IPS DF 6.9 (cell line): ENCODE results near the gene RASA3.

Experiments used
- DNase-seq: peaks from one replicate; pipeline ENCODE4 v3.0.0-alpha.2; 2013; ENCODE audit warnings: low read depth, low spot score
- H3K27ac ChIP-seq: one replicate; pipeline ENCODE4 v1.5.1; 2013; ENCODE audit warnings: low read length, control low read depth
- H3K27me3 ChIP-seq: 2 replicates; pipeline ENCODE4 v1.6.1; 2013; ENCODE audit warnings: mild to moderate bottlenecking, low read length; ENCODE audit not compliant: control insufficient read depth, insufficient read depth
- H3K36me3 ChIP-seq: 2 replicates; pipeline ENCODE4 v1.6.1; 2013; ENCODE audit warnings: low read length; ENCODE audit not compliant: control insufficient read depth, insufficient read depth
- H3K4me1 ChIP-seq: 2 replicates; pipeline ENCODE4 v1.6.1; 2013; ENCODE audit warnings: low read length; ENCODE audit not compliant: control insufficient read depth, insufficient read depth
- H3K4me3 ChIP-seq: 2 replicates; pipeline ENCODE4 v1.5.1; 2013; ENCODE audit warnings: mild to moderate bottlenecking, low read length
- H3K9me3 ChIP-seq: 2 replicates; pipeline ENCODE4 v1.6.1; 2013; ENCODE audit warnings: low read length, inconsistent platforms; ENCODE audit not compliant: control insufficient read depth, insufficient read depth
- WGBS: extraction: QIAGEN DNeasy Blood & Tissue Kit; methylation state at CpG from one replicate; pipeline ENCODE4 v1.1.7; 2013; ENCODE audit warnings: mixed read lengths, missing lambda C conversion rate; ENCODE audit not compliant: insufficient read length, insufficient coverage; 5-methylcytosine and 5-hydroxymethylcytosine counted together

RASA3 gene

DNA sequence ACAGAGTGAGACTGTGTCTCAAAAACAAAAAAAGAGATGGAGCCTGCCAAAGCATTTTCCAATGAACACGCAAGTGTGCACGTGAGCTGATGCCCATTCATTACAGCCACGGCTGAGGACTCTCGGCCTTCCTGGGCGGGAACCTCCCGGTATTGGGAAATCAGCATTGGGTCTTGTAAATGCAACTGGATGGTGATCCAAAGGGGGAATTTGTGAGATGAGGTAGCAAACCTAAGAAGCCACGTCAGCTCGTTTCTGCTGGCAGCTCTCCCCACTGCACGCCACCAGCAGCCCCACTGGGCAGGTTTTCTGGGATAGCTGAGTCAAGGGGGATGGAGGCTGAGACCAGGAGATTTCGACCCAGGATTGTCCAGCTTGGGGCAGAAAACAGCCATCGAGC lies 170.0 kb downstream of the RASA3 start:
- no CpG with 5 or more reads among the region's 11 CpGs for WGBS
- no peak overlapping the region for H3K27ac ChIP-seq
- H3K27me3 ChIP-seq, result no peaks in the 10 kb centered on the region
- no peaks in the 10 kb centered on the region; the same call in 1 of the 2 replicates for H3K36me3 ChIP-seq
- peaks cover 5% of the 10 kb centered on the region; the same call in 1 of the 2 replicates for H3K9me3 ChIP-seq
- H3K4me1 ChIP-seq, result no peaks in the 10 kb centered on the region
- no peak for DNase-seq
- no peak overlapping the region for H3K4me3 ChIP-seq

DNA sequence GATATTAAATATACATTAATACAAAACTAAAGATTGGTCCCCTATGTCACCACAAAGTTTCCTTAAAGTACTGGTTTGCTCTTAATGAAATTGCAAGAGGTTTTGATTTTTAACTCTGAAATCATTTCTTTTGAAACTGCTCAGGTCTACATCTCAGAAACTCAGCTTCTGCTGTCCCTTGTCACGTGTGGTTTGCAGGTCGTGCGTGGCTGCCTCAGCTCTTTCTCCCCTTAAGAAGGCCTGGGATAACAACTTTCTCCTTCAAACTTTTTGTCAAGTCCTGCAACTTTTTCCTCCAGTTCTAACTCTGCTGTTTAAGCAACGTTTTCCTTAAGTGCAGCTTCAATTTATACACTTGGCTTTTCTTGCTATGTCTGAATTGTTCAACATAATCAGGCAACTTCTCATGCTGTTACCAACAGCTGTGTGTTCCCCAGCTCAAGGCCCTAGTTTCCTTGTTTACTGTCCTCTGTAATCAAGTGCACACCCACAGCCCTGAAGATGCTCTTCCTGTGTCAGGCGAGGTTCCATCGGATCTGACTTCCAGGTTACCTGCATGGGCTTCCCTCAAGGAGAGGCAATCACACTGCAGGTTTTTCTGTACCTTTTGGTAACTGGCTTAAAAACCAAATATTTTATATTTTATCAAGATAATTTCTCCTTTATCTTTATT lies 172.0 kb downstream of the RASA3 start:
- Histone ChIP-seq H3K4me3 (no peak overlapping the region), H3K9me3 (peaks cover 5% of the 10 kb centered on the region; the same call in 1 of the 2 replicates), H3K27me3 (no peaks in the 10 kb centered on the region), H3K4me1 (no peaks in the 10 kb centered on the region), H3K27ac (no peak overlapping the region), H3K36me3 (no peaks in the 10 kb centered on the region; the same call in 1 of the 2 replicates)
- no CpG with 5 or more reads among the region's 6 CpGs for WGBS
- no peak for DNase-seq

DNA sequence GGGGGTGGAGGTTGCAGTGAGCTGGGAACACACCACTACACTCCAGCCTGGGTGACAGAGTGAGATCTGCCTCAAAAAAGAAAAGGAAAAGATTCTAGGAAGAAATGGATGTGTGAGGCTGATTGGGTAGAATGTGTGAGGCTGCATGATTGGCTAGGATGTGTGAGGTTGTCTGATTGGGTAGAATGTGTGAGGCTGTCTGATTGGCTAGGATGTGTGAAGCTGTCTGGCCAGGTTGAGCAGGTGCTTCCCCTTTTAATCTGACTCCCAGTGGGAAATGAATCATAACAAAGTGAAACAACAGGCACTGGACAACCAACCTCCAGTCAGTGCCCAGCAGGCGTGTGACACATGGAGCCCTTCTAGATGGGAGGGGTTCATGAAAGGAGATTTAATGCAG lies 173.2 kb downstream of the RASA3 start:
- Histone ChIP-seq H3K36me3 (no peaks in the 10 kb centered on the region), H3K9me3 (peaks cover 3% of the 10 kb centered on the region; the same call in 1 of the 2 replicates)

DNA sequence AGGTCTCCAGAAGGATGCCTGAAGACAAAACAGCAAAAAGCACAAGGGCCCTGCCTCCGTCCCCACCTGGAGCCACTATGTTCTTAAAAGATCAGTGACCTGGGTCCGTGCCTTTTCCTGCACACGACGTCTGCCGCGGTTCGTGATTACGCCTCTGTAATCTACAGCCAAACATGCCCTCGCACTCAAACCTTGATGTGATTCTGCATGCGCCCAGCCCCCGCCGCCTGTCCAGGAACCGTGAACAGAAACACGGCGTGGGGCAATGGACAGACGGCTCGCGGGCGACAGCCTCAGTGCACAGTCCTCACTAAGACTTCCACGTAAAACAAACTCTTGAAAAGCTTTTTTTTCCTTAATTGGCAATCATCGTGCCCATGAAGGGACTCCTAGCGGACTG lies 174.1 kb downstream of the RASA3 start:
- H3K9me3 ChIP-seq, result peaks cover 3% of the 10 kb centered on the region; the same call in 1 of the 2 replicates
- H3K4me3 ChIP-seq, result no peak overlapping the region
- H3K27me3 ChIP-seq, result no peaks in the 10 kb centered on the region
- WGBS, result no CpG with 5 or more reads among the region's 22 CpGs
- no peaks in the 10 kb centered on the region for H3K36me3 ChIP-seq
- no peaks in the 10 kb centered on the region; the same call in 1 of the 2 replicates for H3K4me1 ChIP-seq
- DNase-seq, result no peak
- H3K27ac ChIP-seq, result no peak overlapping the region

More for the DNA sequence above, 173.2 kb downstream of the RASA3 start:
- H3K4me1 ChIP-seq, result no peaks in the 10 kb centered on the region
- H3K27me3 ChIP-seq, result no peaks in the 10 kb centered on the region
- DNase-seq, result no peak
- H3K4me3 ChIP-seq, result no peak overlapping the region
- no CpG with 5 or more reads among the region's 1 CpG for WGBS
- H3K27ac ChIP-seq, result no peak overlapping the region

DNA sequence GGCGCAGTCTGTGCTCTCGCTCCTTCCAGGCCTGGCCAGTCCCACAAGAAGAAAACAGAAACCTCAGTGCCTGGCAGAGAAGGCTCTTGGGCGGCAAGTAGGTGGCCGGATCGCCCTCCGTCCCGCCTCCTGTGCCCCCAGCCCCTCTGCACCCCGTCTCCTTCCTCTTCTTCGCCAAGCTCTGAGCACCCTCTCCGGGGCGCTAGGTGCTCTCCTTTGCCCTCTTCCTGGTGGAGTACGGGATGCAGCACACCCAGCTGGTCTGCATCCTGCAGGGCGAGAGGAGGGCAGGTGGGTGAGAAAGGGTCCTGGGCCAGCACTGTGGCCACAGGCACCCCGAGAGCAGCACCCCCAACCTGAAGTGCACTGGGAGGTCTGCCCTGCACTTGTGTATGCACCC lies 175.9 kb downstream of the RASA3 start:
- WGBS, result no CpG with 5 or more reads among the region's 14 CpGs
- Histone ChIP-seq H3K9me3 (peaks cover 3% of the 10 kb centered on the region; the same call in 1 of the 2 replicates), H3K27me3 (no peaks in the 10 kb centered on the region), H3K4me1 (no peaks in the 10 kb centered on the region; the same call in 1 of the 2 replicates), H3K36me3 (no peaks in the 10 kb centered on the region), H3K27ac (no peak overlapping the region), H3K4me3 (no peak overlapping the region)
- DNase-seq, result no peak

DNA sequence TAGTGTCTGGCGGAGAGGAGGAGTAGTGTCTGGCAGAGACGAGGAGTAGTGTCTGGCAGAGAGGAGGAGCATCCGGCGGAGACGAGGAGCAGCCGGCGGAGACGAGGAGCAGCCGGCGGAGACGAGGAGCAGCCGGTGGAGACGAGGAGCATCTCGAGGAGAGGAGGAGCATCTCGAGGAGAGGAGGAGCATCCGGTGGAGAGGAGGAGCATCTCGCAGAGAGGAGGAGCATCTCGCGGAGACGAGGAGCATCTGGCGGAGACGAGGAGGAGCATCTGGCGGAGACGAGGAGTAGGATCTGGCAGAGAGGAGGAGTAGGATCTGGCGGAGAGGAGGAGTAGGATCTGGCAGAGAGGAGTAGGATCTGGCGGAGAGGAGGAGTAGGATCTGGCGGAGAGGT lies 176.7 kb downstream of the RASA3 start:
- Histone ChIP-seq H3K9me3 (peaks cover 3% of the 10 kb centered on the region; the same call in 1 of the 2 replicates), H3K4me3 (no peak overlapping the region), H3K27ac (no peak overlapping the region), H3K4me1 (peaks cover 2% of the 10 kb centered on the region; the same call in 1 of the 2 replicates), H3K36me3 (no peaks in the 10 kb centered on the region), H3K27me3 (no peaks in the 10 kb centered on the region)
- no peak for DNase-seq
- no CpG with 5 or more reads among the region's 27 CpGs for WGBS

DNA sequence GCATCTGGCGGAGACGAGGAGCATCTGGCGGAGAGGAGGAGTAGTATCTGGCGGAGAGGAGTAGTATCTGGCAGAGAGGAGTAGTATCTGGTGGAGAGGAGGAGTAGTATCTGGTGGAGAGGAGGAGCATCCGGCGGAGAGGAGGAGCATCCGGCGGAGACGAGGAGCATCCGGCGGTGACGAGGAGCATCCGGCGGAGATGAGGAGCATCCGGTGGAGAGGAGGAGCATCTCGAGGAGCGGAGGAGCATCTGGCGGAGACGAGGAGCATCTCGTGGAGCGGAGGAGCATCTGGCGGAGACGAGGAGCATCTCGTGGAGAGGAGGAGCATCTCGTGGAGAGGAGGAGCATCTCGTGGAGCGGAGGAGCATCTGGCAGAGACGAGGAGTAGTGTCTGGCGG lies 177.2 kb downstream of the RASA3 start:
- Histone ChIP-seq H3K9me3 (peaks cover 1% of the 10 kb centered on the region; the same call in 1 of the 2 replicates), H3K36me3 (no peaks in the 10 kb centered on the region), H3K27me3 (no peaks in the 10 kb centered on the region), H3K4me3 (no peak overlapping the region), H3K4me1 (peaks cover 2% of the 10 kb centered on the region; the same call in 1 of the 2 replicates), H3K27ac (no peak overlapping the region)
- DNase-seq, result no peak
- WGBS, result no CpG with 5 or more reads among the region's 29 CpGs

DNA sequence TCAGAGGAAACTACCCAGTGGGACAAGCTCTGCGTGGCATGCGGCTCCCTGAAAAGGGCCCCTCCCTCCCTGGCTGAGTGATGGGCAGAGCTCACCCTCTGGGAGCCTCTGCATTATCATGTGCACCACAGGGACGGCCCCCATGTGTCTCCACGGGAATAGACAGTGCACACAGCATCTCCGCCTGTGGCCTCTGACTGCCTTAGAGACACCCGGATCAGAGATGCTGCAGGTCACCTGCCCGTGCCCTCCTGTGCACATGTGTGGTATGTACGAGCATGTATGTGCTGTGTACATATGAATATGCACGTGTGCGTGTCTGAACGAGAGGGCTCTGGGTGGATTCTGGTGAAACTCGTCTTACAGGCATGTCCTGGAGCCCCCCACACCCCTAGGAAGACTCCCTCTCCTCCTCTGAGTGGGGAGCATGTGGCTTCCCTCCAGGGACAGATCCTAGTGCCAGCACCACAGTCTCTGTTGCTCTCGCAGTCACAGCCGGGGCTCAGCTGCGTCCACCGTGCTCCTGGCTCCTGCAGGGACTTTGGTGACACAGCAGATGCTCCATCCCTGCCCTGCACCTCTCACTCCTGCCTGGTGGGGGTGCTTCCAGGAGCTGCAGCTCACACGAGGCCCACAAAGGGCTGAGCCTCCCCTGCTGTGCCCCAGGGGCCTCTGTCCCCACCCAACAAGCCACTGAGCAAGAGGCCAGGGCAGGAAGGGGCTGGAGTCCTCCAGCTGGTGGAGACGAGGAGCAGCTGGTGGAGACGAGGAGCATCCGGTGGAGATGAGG lies 178.2 kb downstream of the RASA3 start:
- Histone ChIP-seq H3K36me3 (no peaks in the 10 kb centered on the region), H3K27ac (no peak overlapping the region), H3K9me3 (no peaks in the 10 kb centered on the region; the same call in 1 of the 2 replicates), H3K4me1 (peaks cover 2% of the 10 kb centered on the region; the same call in 1 of the 2 replicates), H3K27me3 (no peaks in the 10 kb centered on the region), H3K4me3 (no peak overlapping the region)
- WGBS, result no CpG with 5 or more reads among the region's 20 CpGs
- DNase-seq, result no peak

DNA sequence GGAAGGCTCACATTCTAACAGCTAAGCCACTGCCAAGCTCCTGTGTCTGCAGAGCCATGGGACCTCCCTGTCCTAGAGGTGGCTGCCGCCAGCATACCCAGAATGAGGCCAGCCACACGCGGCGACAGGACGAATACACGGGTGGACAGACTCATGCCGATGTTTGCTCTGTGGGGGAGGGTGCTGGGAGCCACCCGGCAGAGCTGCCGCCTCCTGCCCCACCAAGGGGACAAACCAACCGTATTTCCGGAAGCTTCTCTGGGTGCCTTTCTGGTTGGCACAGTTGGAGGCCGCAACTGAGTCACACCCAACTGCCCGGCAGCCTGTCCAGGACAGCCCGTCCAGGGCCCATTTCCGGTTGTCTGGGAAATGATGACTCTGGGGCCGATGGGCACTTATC lies 178.9 kb downstream of the RASA3 start:
- no peaks in the 10 kb centered on the region for H3K36me3 ChIP-seq
- no CpG with 5 or more reads among the region's 16 CpGs for WGBS
- H3K4me3 ChIP-seq, result no peak overlapping the region; the same call in 1 of the 2 replicates
- DNase-seq, result no peak
- H3K9me3 ChIP-seq, result no peaks in the 10 kb centered on the region
- no peaks in the 10 kb centered on the region for H3K27me3 ChIP-seq
- H3K4me1 ChIP-seq, result peaks cover 2% of the 10 kb centered on the region; the same call in 1 of the 2 replicates
- H3K27ac ChIP-seq, result no peak overlapping the region

DNA sequence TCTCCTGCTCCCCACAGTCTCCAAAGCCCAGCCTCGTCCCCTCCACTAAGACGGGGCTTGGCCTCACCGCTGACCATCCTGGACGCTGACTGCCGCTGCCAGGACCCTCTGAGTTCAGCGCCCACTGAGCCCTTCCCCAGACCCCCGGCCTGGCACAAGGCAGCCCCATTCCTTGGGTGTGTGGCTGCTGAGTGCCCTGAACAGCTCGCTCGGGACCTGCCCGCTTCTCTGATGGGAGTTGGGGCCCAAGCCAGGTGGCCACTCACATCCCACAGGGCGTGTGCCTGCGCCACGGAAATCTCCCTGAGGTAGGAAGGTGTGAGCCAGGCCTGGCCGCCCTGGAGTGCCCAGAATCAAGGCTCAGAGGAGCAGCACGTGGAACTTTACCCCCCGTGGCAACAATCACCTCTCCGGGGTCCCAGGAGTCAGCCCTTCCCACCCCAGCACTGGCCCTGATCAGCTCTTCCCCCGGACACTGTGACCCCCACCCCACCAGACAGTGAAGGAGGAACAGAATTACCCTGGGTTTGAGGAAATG lies 179.4 kb downstream of the RASA3 start:
- H3K36me3 ChIP-seq, result no peaks in the 10 kb centered on the region
- no peaks in the 10 kb centered on the region for H3K27me3 ChIP-seq
- H3K27ac ChIP-seq, result no peak overlapping the region
- H3K4me1 ChIP-seq, result peaks cover 2% of the 10 kb centered on the region; the same call in 1 of the 2 replicates
- no peak for DNase-seq
- WGBS, result no CpG with 5 or more reads among the region's 18 CpGs
- H3K4me3 ChIP-seq, result no peak overlapping the region
- no peaks in the 10 kb centered on the region for H3K9me3 ChIP-seq
